HCEC 1CT (cell line): ENCODE results near the gene FBXW5.
A peak's percentile ranks its signal among the peaks of the same experiment; 100 is the strongest.

Source experiments
- DNase-seq: peaks from one replicate; pipeline ENCODE4 v3.0.0-alpha.2; 2017

Gene FBXW5

DNA sequence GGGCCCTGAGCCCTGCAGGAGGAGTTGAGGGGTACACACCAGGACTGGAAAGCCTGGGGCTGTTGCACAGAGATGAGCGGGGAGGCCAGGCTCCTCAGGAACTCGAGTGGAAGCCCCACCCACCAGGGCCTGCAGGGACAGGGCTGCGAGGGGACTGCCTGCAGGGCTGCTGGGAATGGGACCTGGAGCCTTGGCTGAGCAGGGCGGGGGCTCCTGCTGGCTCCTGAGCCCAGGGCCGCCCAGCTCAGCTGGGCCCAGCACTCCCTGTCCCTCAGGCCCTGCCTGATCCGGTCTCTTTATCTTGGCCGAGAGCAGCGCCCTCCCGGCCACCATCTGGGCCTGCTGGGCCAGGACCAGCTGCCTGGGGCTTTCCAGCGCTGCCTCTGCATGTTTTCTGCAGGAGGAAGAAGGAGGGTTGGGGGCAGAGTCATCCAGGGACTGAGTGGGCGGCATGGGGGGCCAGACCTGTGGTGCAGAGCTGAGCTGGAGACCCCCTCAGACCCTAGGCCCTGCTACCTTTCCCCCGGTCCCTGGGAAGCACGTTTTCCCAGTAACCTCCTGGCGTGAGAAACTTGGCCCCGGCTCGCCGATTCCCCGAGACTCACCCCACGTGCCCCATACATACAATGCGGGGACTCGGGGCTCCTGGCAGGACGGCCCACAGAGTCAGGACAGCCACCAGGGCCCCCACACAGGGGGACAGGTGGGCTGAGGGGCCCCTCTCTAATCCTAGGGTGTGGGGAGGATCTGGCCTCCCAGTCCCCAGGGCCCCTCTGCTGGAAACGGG, 16.9 kb upstream of the FBXW5 start:
- DNase-seq: no peak

DNA sequence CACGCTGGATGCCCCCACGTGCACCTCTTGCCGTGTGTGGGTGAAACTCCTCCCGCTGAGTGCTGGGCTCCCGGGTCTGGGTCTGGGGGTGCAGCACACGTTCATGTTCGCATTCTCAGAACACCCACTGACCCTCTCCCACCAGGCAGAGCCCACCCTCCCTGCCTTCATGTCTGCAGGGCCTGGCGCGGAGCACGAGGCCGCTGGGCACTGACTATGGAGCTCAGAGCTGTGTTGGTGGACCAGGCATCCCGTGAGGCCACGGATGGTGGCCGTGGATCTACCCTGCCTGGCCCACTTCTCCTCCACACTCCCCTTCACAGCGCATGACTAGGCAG, 16.4 kb upstream of the FBXW5 start:
- no peak for DNase-seq

DNA sequence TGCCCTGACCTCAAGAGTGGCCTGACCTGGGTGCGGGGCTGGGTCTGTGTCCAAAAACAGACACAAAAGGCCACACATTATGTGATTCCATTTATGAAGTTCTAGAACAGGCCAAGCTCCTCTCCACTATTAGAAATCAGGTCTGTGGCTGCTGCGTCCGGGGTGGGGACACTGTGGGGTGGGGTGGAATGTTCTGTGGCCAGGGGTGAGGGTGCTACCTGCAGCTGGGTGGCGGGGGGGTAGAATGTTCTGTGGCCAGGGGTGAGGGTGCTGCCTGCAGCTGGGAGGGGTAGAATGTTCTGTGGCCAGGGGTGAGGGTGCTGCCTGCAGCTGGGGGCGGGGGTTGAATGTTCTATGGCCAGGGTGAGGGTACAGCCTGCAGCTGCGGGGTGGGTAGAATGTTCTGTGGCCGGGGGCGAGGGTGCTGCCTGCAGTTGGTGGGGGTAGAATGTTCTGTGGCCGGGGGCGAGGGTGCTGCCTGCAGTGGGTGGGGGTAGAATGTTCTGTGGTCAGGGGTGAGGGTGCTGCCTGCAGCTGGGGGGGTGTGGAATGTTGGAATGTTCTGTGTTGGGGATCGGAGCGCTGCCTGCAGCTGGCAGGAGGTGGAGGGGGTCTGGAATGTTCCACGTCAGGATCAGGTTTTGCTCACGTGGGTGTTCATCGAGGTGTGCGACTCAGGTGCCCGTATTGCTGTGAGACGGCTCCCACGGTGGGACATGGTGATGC, 15.8 kb upstream of the FBXW5 start:
- DNase-seq: no peak

GRCh38 chr9:136958898-136959850, 14.6 kb upstream of the FBXW5 start:
- no peak for DNase-seq

- no peak for DNase-seq
Observed at GRCh38 chr9:136958473-136958872, 13.9 kb upstream of the FBXW5 start.

DNA sequence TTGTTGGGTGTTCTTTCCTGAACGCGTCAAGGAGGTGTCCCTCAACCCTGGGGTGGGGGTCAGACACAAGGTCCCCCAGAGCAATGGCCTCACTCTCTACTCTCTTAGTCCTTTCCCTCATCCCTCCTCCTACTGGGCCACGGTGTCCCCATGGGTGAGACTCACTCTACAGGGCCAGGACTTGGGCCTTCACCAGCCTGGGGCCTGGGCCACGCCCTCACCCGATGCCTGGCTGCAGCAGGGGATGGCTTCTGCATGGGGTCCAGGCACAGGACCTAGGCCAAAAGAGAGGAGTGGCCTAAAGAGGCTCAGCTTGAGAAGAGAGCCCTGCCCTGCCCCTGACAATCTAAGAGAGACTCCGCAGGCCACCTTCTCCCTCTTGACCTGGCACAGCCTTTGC, 13.4 kb upstream of the FBXW5 start:
- DNase-seq: no peak

DNA sequence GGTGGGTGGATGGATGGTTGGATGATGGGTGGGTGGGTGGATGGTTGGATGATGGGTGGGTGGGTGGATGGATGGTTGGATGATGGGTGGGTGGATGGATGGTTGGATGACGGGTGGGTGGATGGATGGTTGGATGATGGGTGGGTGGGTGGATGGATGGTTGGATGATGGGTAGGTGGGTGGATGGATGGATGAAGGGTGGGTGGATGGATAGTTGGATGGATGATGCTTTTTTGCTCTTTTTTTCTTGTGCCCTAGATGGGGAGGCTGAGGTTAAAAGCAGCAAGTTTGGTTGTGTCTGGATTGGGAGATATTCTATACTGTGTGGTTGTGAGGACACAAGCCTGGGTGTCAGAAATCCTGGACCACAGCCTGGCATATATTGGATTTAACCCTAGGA, 12.9 kb upstream of the FBXW5 start:
- DNase-seq: no peak

- DNase-seq: no peak
Observed at GRCh38 chr9:136956604-136957003, 12.1 kb upstream of the FBXW5 start.

GRCh38 chr9:136955943-136956335, 11.4 kb upstream of the FBXW5 start:
- no peak for DNase-seq

GRCh38 chr9:136955202-136955942, 10.8 kb upstream of the FBXW5 start:
- DNase-seq: no peak

GRCh38 chr9:136954270-136955083, 9.9 kb upstream of the FBXW5 start:
- no peak for DNase-seq

GRCh38 chr9:136953771-136954269, 9.3 kb upstream of the FBXW5 start:
- DNase-seq: no peak

- DNase-seq: no peak
Observed at GRCh38 chr9:136952876-136953770, 8.6 kb upstream of the FBXW5 start.

GRCh38 chr9:136952321-136952850, 7.8 kb upstream of the FBXW5 start:
- DNase-seq: no peak

GRCh38 chr9:136951541-136952320, 7.2 kb upstream of the FBXW5 start, which contains the start of gene LCN12:
LCN12 (plus strand) TSS chr9:136952273; CDS start chr9:136952328, 55 bp downstream.
- DNase-seq: no peak

DNA sequence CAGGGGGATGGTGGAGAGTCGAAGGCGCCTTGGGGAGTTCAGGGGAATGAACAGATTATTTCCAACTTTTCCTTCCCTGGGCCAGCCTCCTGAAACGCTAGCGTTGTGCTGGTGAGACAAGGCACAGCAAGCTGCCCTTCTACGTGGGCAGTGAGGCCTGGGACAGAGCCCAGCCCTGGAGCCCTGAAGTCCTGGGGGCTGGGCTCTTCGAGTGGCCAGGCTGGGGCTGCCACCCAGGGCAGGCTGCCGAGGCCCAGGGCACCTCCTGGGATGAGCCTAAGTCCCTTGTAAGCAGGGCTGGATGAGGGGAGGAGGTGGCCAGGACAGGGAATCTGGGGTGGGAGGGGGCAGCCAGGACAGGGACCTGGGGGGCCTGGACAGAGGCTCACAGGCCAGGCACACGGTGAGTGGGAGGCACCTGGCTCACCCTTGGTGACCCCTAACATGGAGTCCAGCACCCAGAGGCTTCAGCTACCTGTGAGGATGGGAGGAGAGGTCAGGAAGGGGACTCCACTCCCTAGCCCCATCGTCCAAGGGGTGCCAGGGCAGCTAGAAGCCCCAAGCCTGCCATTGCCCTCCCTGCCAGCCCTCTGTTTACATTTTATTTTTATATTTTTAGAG, 6.2 kb upstream of the FBXW5 start:
- DNase-seq: no peak

GRCh38 chr9:136949817-136950655, 5.5 kb upstream of the FBXW5 start:
- DNase-seq: peak; percentile 57
